ENCODE results near the gene LMF1. TPM values are rescaled to one million over a fixed set of nuclear protein-coding genes. Genes with fewer than 3 reads are reported as not detected.

LMF1 gene
- total and polyA plus RNA-seq, 2 donors (not counting 1 experiment from before 2014, with no cell fraction given) = 36.4 to 63.2 TPM

DNA sequence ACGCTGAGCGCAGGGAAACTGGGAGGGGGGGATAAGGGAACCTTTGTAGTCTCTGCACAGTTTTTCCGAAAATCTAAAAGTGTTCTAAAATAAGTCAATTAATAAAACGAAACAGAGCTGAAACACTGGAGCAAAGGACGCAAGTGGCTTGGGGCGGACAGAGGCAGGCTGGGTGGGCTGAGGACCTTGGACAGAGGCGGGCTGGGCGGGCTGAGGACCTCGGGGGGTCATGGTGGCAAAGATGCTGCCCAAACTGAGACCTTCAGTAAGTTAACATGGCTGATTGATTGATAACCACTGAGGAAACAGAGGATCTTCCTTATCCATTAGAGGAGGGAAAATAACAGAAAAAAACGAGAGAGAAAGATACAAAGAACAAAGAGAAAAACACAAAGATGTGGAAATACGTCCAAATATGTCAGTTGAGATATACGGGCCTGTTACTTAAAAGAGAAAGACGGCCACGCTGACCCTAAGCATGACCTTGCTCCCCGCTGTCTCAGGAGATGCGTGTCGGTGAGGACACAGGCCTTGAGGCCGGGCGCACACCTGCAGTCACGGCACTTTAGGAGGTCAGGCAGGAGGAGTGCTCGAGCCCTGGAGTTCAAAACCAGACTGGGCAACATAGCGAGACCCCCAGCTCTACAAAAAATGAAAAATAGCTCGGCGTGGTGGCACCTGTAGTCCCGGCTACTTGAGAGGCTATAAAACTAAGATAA lies 94.1 kb downstream of the LMF1 start:
- no peaks in the 10 kb centered on the region for H3K79me2 ChIP-seq (ENCODE audit: control insufficient read depth, insufficient read depth, low read length)
- peaks cover 0 to 10% of the 10 kb centered on the region in 2 experiments for H3K36me3 ChIP-seq (replicated peaks in 1 of 2; ENCODE audit: control extremely low read depth in 1 of 2, control insufficient read depth in 1 of 2, extremely low read depth in 1 of 2, insufficient read depth in 2 of 2, low read length in 1 of 2)
- WGBS (ENCODE audit: insufficient coverage) = 95% methylated on average over 23 of the region's 25 CpGs
- no peak overlapping the region for H3K4me2 ChIP-seq (replicated peaks; ENCODE audit: low read depth, low read length, poor library complexity, severe bottlenecking)
- no peak overlapping the region for H3K27ac ChIP-seq (ENCODE audit: low read length in 2 of 2)
- H3K9me3 ChIP-seq (ENCODE audit: control extremely low read depth in 1 of 3, control insufficient read depth in 2 of 3, insufficient read depth in 1 of 3, low read length in 2 of 3) = peaks cover 0 to 9% (median 0%) of the 10 kb centered on the region in 3 donors
- Mint-ChIP-seq H3K27me3 (no peaks in the 10 kb centered on the region), H3K4me1 (peaks cover 17% of the 10 kb centered on the region), H3K4me3 (no peak overlapping the region), H3K27ac (peak overlapping the region; percentile 94), H3K9me3 (ENCODE audit: insufficient read depth) (no peaks in the 10 kb centered on the region)
- H3K27me3 ChIP-seq (replicated peaks in 1 of 4; ENCODE audit: control extremely low read depth in 1 of 4, control insufficient read depth in 3 of 4, insufficient read depth in 4 of 4, low read length in 3 of 4) = no peaks in the 10 kb centered on the region
- H3K4me1 ChIP-seq (ENCODE audit: control insufficient read depth in 2 of 2, insufficient read depth in 2 of 2, low read length in 2 of 2) = peaks cover 0 to 15% of the 10 kb centered on the region in 2 donors
- H2AFZ ChIP-seq (ENCODE audit: insufficient read depth, low read depth, low read length, poor library complexity, severe bottlenecking) = no peak overlapping the region
- H3K9ac ChIP-seq (ENCODE audit: low read length) = no peak overlapping the region
- TF ChIP-seq EZH2 (IDR thresholded peaks at IDR 0.05; ENCODE audit: borderline replicate concordance, insufficient read depth, low read depth, low read length, poor library complexity, severe bottlenecking) = no peak
- TF ChIP-seq, protein P1, sequence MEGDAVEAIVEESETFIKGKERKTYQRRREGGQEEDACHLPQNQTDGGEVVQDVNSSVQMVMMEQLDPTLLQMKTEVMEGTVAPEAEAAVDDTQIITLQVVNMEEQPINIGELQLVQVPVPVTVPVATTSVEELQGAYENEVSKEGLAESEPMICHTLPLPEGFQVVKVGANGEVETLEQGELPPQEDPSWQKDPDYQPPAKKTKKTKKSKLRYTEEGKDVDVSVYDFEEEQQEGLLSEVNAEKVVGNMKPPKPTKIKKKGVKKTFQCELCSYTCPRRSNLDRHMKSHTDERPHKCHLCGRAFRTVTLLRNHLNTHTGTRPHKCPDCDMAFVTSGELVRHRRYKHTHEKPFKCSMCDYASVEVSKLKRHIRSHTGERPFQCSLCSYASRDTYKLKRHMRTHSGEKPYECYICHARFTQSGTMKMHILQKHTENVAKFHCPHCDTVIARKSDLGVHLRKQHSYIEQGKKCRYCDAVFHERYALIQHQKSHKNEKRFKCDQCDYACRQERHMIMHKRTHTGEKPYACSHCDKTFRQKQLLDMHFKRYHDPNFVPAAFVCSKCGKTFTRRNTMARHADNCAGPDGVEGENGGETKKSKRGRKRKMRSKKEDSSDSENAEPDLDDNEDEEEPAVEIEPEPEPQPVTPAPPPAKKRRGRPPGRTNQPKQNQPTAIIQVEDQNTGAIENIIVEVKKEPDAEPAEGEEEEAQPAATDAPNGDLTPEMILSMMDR (IDR thresholded peaks at IDR 0.05) = no peak
- intact Hi-C loops (cut with micrococcal nuclease) = no loop called here
- no peak overlapping the region for H3K4me3 ChIP-seq (ENCODE audit: control extremely low read depth in 1 of 5, extremely low read depth in 1 of 5, insufficient read depth in 1 of 5, low read depth in 2 of 5, low read length in 4 of 5)
- POLR2A ChIA-PET = no interaction called here
- DNase-seq (no peak), ATAC-seq (ENCODE audit: low read depth) (no peak)
- H4K20me1 ChIP-seq (ENCODE audit: control insufficient read depth, insufficient read depth, low read length, poor library complexity, severe bottlenecking) = no peaks in the 10 kb centered on the region
- CTCF ChIA-PET = no interaction called here

- no peak overlapping the region for H3K4me2 ChIP-seq (replicated peaks; ENCODE audit: low read depth, low read length, poor library complexity, severe bottlenecking)
- H3K4me1 Mint-ChIP-seq = peaks cover 21% of the 10 kb centered on the region
- no peak for DNase-seq
- H3K27me3 ChIP-seq (replicated peaks in 1 of 4; ENCODE audit: control extremely low read depth in 1 of 4, control insufficient read depth in 3 of 4, insufficient read depth in 4 of 4, low read length in 3 of 4) = no peaks in the 10 kb centered on the region
- no peak overlapping the region for H3K9ac ChIP-seq (ENCODE audit: low read length)
- ChIA-PET CTCF (no interaction called here), POLR2A (no interaction called here)
- H3K9me3 Mint-ChIP-seq (ENCODE audit: insufficient read depth) = no peaks in the 10 kb centered on the region
- H3K4me3 ChIP-seq (ENCODE audit: control extremely low read depth in 1 of 5, extremely low read depth in 1 of 5, insufficient read depth in 1 of 5, low read depth in 2 of 5, low read length in 4 of 5) = no peak overlapping the region
- H4K20me1 ChIP-seq (ENCODE audit: control insufficient read depth, insufficient read depth, low read length, poor library complexity, severe bottlenecking) = no peaks in the 10 kb centered on the region
- no peaks in the 10 kb centered on the region for H3K79me2 ChIP-seq (ENCODE audit: control insufficient read depth, insufficient read depth, low read length)
- no peak overlapping the region for H3K4me3 Mint-ChIP-seq
- TF ChIP-seq EZH2 (IDR thresholded peaks at IDR 0.05; ENCODE audit: borderline replicate concordance, insufficient read depth, low read depth, low read length, poor library complexity, severe bottlenecking) = no peak
- TF ChIP-seq, protein P1 (IDR thresholded peaks at IDR 0.05) = no peak
- H3K36me3 ChIP-seq (replicated peaks in 1 of 2; ENCODE audit: control extremely low read depth in 1 of 2, control insufficient read depth in 1 of 2, extremely low read depth in 1 of 2, insufficient read depth in 2 of 2, low read length in 1 of 2) = peaks cover 0 to 10% of the 10 kb centered on the region in 2 experiments
- no peaks in the 10 kb centered on the region for H3K27me3 Mint-ChIP-seq
- no peak overlapping the region for H3K27ac Mint-ChIP-seq
- WGBS (ENCODE audit: insufficient coverage) = 98% methylated on average over 22 of the region's 22 CpGs
- peaks cover 0 to 8% (median 0%) of the 10 kb centered on the region in 3 donors for H3K9me3 ChIP-seq (ENCODE audit: control extremely low read depth in 1 of 3, control insufficient read depth in 2 of 3, insufficient read depth in 1 of 3, low read length in 2 of 3)
- H2AFZ ChIP-seq (ENCODE audit: insufficient read depth, low read depth, low read length, poor library complexity, severe bottlenecking) = no peak overlapping the region
- no peak overlapping the region for H3K27ac ChIP-seq (ENCODE audit: low read length in 2 of 2)
- intact Hi-C loops (cut with micrococcal nuclease) = no loop called here
- no peak for ATAC-seq (ENCODE audit: low read depth)
- H3K4me1 ChIP-seq (ENCODE audit: control insufficient read depth in 2 of 2, insufficient read depth in 2 of 2, low read length in 2 of 2) = peaks cover 0 to 19% of the 10 kb centered on the region in 2 donors
These were observed 94.8 kb downstream of the LMF1 start for GRCh38 chr16:876041-876335.

Measured in B cell (primary cell).